Activated T-helper 2 cell treated with anti-CD3 and anti-CD28 coated beads, Interferon-gamma antibody, Interleukin-2, Interleukin-4, amounts not matched to agents 10 μg/mL and 5 μg/mL and 100 μg/mL, durations not matched to agents 14 hours and 24 hours and 36 hours (primary cell): ENCODE results near the gene GRM5. TPM values are rescaled to one million over a fixed set of nuclear protein-coding genes. Genes with fewer than 3 reads are reported as not detected.

ENCODE experiments used
- DNase-seq: peaks from one replicate; pipeline ENCODE4 v3.0.0; 2021; ENCODE audit warnings: low spot score
- H3K27ac Mint-ChIP-seq: one replicate; pipeline ENCODE4 v1.8.0; 2021; ENCODE audit warnings: mixed read lengths
- H3K27me3 Mint-ChIP-seq: one replicate; pipeline ENCODE4 v1.8.0; 2021; ENCODE audit warnings: low read depth, mixed read lengths
- H3K36me3 Mint-ChIP-seq: one replicate; pipeline ENCODE4 v1.8.0; 2021; ENCODE audit warnings: low read depth, mixed read lengths
- H3K4me1 Mint-ChIP-seq: one replicate; pipeline ENCODE4 v1.8.0; 2021; ENCODE audit warnings: low read depth, mixed read lengths
- H3K4me3 Mint-ChIP-seq: one replicate; pipeline ENCODE4 v1.8.0; 2021; ENCODE audit warnings: low read depth, mild to moderate bottlenecking, moderate library complexity, mixed read lengths
- H3K9me3 Mint-ChIP-seq: one replicate; pipeline ENCODE4 v1.8.0; 2021; ENCODE audit warnings: mixed read lengths
- intact Hi-C: fragments of 100-400 bp; cut with micrococcal nuclease; formaldehyde crosslinking; loops from one replicate; pipeline ENCODE4 v1.15.1; 2023
- total RNA-seq: library from RNA; stranded (reverse); gene quantifications from 2 replicates; pipeline ENCODE4 v1.2.3, GENCODE V29; 2022

GRM5 gene
- total RNA-seq, 1 donor from 2014 or later: not detected

DNA sequence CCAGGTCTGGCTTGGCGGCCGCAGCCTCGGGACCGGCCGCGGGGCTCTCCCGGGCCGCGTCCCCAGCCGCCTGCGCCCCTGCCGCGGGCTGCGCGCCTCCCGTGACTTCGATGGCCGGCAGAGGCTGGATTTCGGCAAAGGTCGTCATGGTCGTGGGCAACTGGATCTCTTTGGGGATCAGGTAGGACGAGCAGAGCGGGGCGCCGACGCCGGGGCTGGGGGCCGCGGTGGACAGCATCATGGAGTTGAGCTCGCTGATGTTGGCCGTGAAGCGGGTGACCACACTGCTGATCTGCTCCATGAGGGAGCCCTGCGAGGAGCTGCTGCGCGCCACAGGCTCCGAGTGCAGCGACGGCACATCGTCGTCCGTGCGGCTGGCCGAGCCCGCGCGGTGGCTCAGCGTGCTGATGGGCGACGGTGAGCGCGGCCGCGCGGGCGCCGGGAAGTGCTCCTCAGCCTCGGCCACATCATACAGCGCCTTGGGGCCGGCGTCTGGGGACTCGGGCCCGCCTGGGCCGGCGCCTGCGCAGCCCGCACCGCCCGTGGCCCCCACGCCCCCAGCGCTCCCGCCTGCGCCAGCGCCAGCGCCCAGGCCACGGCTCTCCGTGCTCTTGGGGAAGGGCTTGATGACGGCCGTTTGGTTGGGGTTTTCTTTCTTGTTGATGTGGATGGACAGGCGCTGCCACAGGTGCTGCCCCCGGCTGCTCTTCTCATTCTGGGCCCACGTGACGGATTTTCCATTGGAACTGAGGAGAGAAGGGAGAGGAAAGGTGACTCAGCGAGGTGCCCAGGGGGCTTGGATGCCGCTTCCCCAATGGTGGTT lies 556.8 kb downstream of the GRM5 start:
- peaks cover 77% of the 10 kb centered on the region for H3K27me3 Mint-ChIP-seq
- no peak for DNase-seq
- intact Hi-C loops: no loop called here

GRCh38 chr11:88508418-88508758 lies 557.4 kb downstream of the GRM5 start:
- peaks cover 75% of the 10 kb centered on the region for H3K27me3 Mint-ChIP-seq
- no peaks in the 10 kb centered on the region for H3K9me3 Mint-ChIP-seq
- no peak overlapping the region for H3K27ac Mint-ChIP-seq
- intact Hi-C loops: no loop called here
- DNase-seq: no peak
- peak overlapping the region; percentile 69 for H3K4me3 Mint-ChIP-seq
- no peaks in the 10 kb centered on the region for H3K36me3 Mint-ChIP-seq
- H3K4me1 Mint-ChIP-seq: peaks cover 4% of the 10 kb centered on the region

More for the DNA sequence above, 556.8 kb downstream of the GRM5 start:
- Mint-ChIP-seq H3K4me1 (peaks cover 4% of the 10 kb centered on the region), H3K36me3 (no peaks in the 10 kb centered on the region), H3K4me3 (peak overlapping the region; percentile 69), H3K27ac (no peak overlapping the region), H3K9me3 (no peaks in the 10 kb centered on the region)

- Mint-ChIP-seq H3K4me1 (peaks cover 4% of the 10 kb centered on the region), H3K4me3 (peak overlapping the region; percentile 69), H3K27me3 (peaks cover 78% of the 10 kb centered on the region), H3K36me3 (no peaks in the 10 kb centered on the region), H3K27ac (no peak overlapping the region), H3K9me3 (no peaks in the 10 kb centered on the region)
- intact Hi-C loops: no loop called here
- DNase-seq: no peak
These were observed 557.9 kb downstream of the GRM5 start for GRCh38 chr11:88507771-88508417.

- Mint-ChIP-seq H3K36me3 (no peaks in the 10 kb centered on the region), H3K27me3 (peaks cover 50% of the 10 kb centered on the region), H3K4me1 (no peaks in the 10 kb centered on the region), H3K9me3 (no peaks in the 10 kb centered on the region), H3K4me3 (no peak overlapping the region), H3K27ac (no peak overlapping the region)
- no peak for DNase-seq
- intact Hi-C loops: no loop called here
These were observed 564.2 kb downstream of the GRM5 start for GRCh38 chr11:88501541-88501940.

DNA sequence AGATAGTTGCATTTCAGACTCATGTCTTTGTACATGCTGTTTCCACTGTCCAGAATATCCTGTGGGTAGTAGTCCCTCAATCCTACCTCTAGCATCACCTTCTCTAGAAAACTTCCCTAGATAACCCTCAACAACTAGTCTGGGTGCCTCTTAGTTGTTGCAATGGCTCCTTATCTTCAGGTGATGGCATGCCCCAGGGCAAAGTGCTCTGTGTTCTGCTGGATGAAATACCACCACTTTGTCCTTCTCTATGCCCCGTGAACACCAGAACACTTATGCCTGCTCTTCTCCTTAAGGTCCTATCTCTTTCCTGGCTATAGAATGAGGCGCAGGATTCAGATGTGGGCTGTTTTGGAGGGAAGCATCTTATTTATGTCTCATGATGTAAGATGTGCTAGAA lies 569.9 kb downstream of the GRM5 start:
- Mint-ChIP-seq H3K9me3 (no peaks in the 10 kb centered on the region), H3K36me3 (no peaks in the 10 kb centered on the region), H3K27me3 (peaks cover 20% of the 10 kb centered on the region), H3K4me1 (no peaks in the 10 kb centered on the region), H3K27ac (no peak overlapping the region), H3K4me3 (no peak overlapping the region)
- DNase-seq: no peak
- intact Hi-C loops: no loop called here

DNA sequence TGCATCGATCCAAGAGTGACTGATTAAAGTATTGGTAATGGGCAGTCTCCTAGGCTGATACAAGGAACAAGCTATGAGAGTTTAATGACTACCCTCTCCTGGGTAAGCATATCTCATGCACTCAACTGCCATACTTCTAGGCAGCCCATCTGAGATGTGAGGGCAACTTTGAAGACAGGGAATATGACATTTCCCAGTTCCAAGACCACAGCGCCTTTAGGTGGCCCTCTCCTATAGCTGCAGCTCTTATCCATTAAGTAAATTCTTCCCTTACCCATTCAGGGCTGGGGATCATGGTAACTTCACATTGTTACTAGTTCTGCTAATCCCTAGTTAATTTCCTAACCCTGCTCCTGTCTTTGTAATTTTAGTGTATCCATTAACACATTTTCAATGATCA lies 570.9 kb downstream of the GRM5 start:
- DNase-seq: no peak
- Mint-ChIP-seq H3K9me3 (no peaks in the 10 kb centered on the region), H3K36me3 (no peaks in the 10 kb centered on the region), H3K4me1 (no peaks in the 10 kb centered on the region), H3K4me3 (no peak overlapping the region), H3K27me3 (peaks cover 23% of the 10 kb centered on the region), H3K27ac (no peak overlapping the region)
- intact Hi-C loops: no loop called here

DNA sequence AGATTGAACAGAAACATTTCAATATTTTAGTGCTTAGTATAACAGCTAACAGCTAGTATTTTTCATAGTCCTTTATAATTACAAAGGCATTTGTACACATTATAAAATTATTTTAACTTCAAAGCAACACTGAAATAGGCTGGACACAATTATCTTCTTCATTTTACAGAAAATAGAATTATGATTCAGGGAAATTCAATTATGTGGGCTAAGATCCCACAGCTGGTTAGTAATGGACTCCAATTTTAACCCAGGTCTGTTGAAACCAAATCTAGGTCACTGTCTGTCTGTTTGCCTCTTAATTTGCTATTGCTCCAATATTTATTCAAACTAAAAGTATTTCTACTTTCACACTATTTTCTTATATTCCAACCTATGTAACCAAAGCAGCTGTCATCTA lies 574.1 kb downstream of the GRM5 start:
- Mint-ChIP-seq H3K9me3 (no peaks in the 10 kb centered on the region), H3K4me1 (no peaks in the 10 kb centered on the region), H3K27me3 (peaks cover 13% of the 10 kb centered on the region), H3K36me3 (no peaks in the 10 kb centered on the region), H3K4me3 (no peak overlapping the region), H3K27ac (no peak overlapping the region)
- intact Hi-C loops: no loop called here
- DNase-seq: no peak

DNA sequence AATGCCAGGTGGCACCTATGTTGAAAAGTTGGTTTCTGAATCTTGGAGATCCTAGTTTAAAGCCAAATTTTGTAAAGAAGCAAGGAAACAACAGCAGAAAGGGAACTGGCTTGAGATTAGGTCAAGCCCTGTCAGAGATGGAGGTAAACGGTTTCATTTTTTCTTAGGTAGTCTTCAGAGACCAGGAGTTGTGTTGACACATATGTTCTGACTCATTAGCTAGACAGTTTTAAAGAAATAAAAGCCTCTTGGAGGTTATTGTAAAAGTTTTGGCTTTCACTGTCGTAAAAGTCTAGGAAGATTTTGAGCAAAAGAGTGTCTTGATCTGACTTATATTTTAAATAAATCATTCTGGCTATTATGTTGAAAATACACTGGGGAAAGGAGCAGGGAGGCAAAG lies 576.8 kb downstream of the GRM5 start:
- Mint-ChIP-seq H3K9me3 (no peaks in the 10 kb centered on the region), H3K36me3 (no peaks in the 10 kb centered on the region), H3K4me3 (no peak overlapping the region), H3K27ac (no peak overlapping the region), H3K27me3 (peaks cover 12% of the 10 kb centered on the region), H3K4me1 (peaks cover 11% of the 10 kb centered on the region)
- intact Hi-C loops: no loop called here
- no peak for DNase-seq

GRCh38 chr11:88487646-88488045 lies 578.1 kb downstream of the GRM5 start:
- no peak for DNase-seq
- H3K27ac Mint-ChIP-seq: no peak overlapping the region
- no peaks in the 10 kb centered on the region for H3K36me3 Mint-ChIP-seq
- no peak overlapping the region for H3K4me3 Mint-ChIP-seq
- intact Hi-C loops: no loop called here
- H3K4me1 Mint-ChIP-seq: peaks cover 11% of the 10 kb centered on the region
- no peaks in the 10 kb centered on the region for H3K9me3 Mint-ChIP-seq
- peaks cover 13% of the 10 kb centered on the region for H3K27me3 Mint-ChIP-seq

DNA sequence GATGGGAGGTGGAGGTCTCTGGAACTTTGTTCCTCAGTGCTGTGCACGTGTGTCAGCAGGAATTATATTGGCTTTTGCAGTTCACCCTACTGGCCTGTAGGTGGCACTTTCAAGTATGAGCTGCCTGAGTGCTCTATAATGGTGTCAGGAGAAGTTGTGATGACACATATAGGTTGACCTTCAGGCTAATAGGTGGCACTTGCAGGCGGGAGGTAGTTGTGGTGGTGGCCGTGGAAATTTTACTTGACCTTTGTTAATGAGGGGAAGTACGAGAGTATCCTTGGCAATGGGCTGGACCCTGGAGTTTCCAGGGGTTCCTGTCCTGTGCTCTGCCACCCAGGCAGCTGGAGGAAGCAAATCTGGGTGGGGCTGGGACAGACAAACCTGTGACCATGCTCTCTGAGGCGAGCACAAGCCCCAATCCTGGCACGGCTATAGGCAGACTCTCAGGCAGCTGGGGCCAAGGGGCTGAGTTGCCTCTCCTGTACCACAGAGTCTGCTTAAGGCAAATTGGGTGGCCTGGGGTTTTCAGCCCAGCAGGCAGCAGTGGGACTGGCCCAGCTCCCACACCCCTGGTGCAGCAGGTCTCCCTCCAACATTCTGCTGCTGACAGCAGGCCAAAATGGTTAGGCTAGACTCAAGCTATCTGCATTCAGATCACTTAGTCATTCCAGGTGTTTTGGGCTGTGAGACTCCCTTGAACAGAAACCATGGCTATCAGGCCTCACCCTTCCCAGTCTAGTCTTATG lies 580.7 kb downstream of the GRM5 start:
- no peaks in the 10 kb centered on the region for H3K36me3 Mint-ChIP-seq
- peaks cover 9% of the 10 kb centered on the region for H3K27me3 Mint-ChIP-seq
- peaks cover 11% of the 10 kb centered on the region for H3K4me1 Mint-ChIP-seq
- DNase-seq: no peak
- H3K9me3 Mint-ChIP-seq: no peaks in the 10 kb centered on the region
- intact Hi-C loops: loop anchor here (2.0 kb wide), 1 partner anchor 60 kb away; no protein-coding TSS in a partner anchor
- H3K27ac Mint-ChIP-seq: no peak overlapping the region
- H3K4me3 Mint-ChIP-seq: no peak overlapping the region

DNA sequence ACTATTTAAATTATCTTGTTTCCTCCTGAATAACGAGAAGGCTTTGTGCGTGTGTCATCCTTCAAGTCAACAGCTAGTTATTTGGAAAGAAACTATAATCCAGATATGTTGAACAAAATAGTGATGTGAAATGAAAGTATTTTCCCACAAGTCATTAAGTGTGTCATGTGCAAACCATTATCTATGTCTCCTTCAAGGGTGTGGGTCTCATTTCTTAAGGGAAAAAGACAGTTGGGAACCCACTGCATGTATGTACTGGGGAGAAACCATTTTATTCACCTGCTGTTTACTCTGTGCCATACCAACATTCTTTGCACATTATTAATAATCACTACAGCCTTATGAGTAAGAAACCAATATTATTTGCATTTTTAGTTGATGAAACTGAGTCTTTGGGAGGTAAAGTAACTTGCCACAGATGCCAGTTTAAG lies 582.9 kb downstream of the GRM5 start:
- Mint-ChIP-seq H3K27ac (no peak overlapping the region), H3K27me3 (peaks cover 9% of the 10 kb centered on the region), H3K9me3 (no peaks in the 10 kb centered on the region), H3K4me1 (peaks cover 11% of the 10 kb centered on the region), H3K4me3 (no peak overlapping the region), H3K36me3 (no peaks in the 10 kb centered on the region)
- intact Hi-C loops: no loop called here
- no peak for DNase-seq

DNA sequence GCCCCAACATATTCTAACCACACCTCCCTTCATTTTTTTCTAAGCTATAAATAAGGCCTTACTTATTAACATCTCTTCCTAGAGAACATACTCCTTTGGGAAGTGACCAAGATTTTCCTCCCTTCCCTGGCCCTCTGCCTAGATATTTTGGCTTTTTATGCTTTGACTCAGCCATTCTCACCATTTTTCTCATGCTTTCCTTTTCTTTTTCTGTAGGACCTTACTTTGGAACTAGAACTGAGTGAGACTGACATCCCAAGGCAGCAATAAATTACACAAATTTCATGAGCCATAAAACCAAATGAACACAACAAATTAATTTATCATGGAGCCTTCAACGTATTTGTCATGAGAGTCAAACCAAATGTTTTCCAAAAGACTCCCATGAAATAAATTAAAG lies 585.6 kb downstream of the GRM5 start:
- Mint-ChIP-seq H3K9me3 (no peaks in the 10 kb centered on the region), H3K4me3 (no peak overlapping the region)
- DNase-seq: no peak

More for the DNA sequence above, 585.6 kb downstream of the GRM5 start:
- H3K27me3 Mint-ChIP-seq: peaks cover 9% of the 10 kb centered on the region
- H3K36me3 Mint-ChIP-seq: no peaks in the 10 kb centered on the region
- intact Hi-C loops: no loop called here
- peaks cover 7% of the 10 kb centered on the region for H3K4me1 Mint-ChIP-seq
- H3K27ac Mint-ChIP-seq: no peak overlapping the region
